ENCODE measurements around the gene BARHL1.

BARHL1 gene

DNA sequence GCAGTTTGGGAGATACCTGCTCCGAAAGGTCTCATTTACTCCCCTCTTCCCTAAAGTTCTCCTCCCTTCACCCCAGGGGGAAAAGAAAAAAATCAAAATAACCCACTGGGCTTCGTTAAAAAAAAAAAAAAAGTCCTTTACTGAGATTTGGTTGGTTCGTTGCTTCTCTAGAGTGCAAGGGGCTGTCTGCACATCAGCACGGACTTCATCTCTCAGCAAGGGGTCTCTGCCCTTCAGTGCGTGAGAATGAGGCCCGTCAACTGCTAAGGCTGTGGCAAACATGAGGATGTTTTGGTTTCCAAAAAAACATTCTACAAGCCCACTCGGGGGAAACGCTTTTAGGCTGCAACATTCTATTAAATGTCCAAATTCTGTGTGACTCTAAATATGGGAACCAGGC, 10.0 kb downstream of the BARHL1 start:
- TF ChIP-seq, protein P1, sequence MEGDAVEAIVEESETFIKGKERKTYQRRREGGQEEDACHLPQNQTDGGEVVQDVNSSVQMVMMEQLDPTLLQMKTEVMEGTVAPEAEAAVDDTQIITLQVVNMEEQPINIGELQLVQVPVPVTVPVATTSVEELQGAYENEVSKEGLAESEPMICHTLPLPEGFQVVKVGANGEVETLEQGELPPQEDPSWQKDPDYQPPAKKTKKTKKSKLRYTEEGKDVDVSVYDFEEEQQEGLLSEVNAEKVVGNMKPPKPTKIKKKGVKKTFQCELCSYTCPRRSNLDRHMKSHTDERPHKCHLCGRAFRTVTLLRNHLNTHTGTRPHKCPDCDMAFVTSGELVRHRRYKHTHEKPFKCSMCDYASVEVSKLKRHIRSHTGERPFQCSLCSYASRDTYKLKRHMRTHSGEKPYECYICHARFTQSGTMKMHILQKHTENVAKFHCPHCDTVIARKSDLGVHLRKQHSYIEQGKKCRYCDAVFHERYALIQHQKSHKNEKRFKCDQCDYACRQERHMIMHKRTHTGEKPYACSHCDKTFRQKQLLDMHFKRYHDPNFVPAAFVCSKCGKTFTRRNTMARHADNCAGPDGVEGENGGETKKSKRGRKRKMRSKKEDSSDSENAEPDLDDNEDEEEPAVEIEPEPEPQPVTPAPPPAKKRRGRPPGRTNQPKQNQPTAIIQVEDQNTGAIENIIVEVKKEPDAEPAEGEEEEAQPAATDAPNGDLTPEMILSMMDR (IDR thresholded peaks at IDR 0.05; ENCODE audit: extremely low read depth, missing control alignments), result no peak
- no peak for DNase-seq (ENCODE audit: low spot score)

DNA sequence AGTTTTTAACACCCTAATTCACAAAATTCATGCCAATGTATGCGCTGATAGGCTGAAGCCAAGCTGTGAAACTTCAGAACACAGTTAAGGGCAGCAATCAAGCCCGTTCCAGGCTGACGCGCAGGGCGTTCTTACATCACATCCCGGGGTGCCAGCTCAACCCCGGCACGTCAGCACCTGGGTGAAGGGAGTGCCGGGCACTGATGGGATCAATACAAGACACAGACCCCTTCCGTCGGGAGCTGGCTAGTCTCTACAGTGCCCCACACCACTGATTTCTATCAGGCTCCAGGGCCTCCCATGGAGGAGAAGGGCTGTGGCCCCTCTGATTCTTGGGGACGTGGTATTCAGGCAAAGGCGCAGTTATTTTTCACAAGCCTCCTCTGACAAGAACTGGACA, 12.0 kb downstream of the BARHL1 start:
- TF ChIP-seq, protein P1 (IDR thresholded peaks at IDR 0.05; ENCODE audit: extremely low read depth, missing control alignments), result no peak
- no peak for DNase-seq (ENCODE audit: low spot score)

DNA sequence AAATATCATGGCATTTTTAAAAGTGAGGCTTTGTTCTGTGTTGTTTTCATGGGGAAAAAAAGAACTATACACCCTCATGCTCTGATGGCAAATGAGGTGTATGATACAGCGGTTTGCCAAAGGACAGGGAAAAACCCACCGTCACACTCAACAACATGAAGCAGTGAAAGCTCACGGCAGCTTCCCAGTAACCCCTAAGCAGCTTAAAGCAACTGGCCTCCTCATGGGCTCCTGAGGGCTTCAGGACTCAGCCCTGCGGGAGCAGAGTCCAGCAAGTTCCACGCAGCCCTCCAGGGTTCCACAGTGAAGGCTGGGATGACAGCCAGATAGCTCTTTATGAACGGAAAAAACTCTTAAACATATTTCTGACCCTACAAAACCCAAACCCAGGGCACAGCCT, 12.9 kb downstream of the BARHL1 start:
- no peak for DNase-seq (ENCODE audit: low spot score)
- TF ChIP-seq, protein P1 (IDR thresholded peaks at IDR 0.05; ENCODE audit: extremely low read depth, missing control alignments), result no peak

DNA sequence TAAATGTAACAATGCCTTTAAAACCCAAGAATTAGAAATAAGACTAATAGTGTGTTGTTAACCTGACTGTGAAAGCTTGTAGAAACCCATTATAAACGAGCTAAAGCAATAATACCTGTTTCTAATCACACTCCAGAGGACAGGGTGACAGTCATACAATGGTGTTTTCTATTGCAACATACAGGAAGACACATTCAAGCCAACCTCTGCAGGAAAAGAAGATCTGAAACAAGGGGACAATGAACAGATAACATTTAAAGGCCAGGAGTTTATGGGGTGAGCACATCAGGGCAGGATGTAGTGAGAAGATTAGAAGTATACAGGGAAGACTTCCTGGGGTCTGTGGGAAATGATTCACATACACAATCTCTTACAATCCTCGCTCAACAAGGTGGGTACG, 13.8 kb downstream of the BARHL1 start:
- TF ChIP-seq, protein P1 (IDR thresholded peaks at IDR 0.05; ENCODE audit: extremely low read depth, missing control alignments), result no peak
- DNase-seq (ENCODE audit: low spot score), result no peak

DNA sequence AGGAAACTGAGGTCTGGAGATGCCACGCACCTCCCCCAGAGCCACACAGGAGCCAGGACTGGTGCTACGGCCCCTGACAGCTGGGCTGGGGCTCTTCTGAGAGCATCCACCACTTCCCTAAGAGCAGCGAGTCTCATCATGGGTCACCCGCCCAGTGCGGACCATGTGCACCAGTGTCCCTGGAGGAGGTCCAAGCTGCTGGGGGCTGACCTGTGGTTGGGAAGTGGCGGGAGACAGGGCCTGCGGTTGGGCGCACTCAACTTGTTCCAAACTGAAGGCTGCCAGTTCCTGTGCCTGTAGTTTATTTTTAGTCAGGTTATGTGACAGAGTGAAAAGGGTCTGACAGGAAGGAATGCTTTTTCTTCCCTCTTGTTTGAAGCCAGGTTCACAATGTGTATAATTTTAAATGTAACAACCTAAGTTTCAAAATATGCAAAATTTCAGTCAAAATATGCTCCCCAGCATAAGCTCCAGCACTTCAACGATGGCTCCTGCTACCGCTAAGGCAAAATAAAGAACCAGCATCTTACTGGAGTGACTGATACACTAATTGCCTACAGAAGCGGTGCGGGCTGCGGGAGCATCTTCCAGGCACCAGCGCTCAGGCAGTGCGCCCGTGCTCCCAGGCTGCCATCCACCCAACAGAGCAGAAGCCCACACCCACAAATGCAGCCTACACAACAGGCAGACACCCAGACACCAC, 14.8 kb downstream of the BARHL1 start:
- TF ChIP-seq, protein P1 (IDR thresholded peaks at IDR 0.05; ENCODE audit: extremely low read depth, missing control alignments), result no peak
- no peak for DNase-seq (ENCODE audit: low spot score)

DNA sequence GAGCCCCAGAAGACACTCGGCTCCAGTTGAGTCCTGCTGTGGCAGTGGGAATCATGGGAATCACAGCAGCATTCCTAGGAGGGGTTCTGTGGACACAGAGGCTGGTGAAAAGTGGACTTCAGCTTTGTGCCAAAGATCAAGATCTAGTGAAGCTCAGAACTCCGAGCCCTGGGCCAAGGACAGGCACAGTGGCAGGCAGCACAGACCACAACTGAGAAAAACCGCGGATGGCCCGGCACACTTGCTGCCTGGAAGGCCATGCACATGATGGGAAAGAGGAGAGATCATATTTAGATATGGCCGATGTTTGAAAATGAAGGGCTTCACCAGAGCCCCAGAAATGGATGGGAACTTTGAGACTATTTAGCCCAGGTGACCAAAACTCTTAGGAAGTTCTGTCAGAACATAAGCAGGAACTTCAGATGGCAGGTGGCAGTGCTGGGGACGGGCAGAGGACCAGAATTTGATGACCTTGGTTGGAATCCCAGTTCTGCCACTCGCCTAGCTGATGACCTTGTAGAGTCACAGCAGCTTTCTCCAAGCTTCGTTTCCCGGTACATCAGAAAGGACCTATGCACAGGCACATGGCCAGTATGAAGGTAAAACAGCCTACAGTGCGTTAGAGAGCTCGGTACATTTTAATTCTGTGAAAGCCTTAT, 18.0 kb downstream of the BARHL1 start:
- no peak for DNase-seq (ENCODE audit: low spot score)
- TF ChIP-seq, protein P1 (IDR thresholded peaks at IDR 0.05; ENCODE audit: extremely low read depth, missing control alignments), result no peak

DNA sequence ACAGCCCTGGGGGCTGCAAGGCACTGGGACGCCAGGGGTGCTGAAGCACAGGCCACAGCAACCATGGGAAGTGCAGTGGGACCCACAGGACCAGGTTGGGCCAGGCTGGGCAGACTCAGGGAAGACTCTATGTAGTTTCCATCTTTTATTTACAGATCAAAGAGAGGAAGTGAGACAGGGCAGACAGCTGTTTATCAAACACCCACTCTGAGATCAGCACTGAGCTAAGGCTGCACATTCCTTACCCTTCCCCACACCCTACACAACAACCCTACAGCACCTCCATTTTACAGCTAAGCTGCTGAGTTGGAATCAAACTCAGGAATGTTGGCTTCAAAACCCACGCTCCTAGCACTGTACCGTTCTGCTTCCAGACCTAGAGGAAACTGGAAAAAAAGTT, 19.8 kb downstream of the BARHL1 start:
- TF ChIP-seq, protein P1 (IDR thresholded peaks at IDR 0.05; ENCODE audit: extremely low read depth, missing control alignments), result no peak
- DNase-seq (ENCODE audit: low spot score), result no peak
